Activated CD4-positive, alpha-beta T cell treated with anti-CD3 and anti-CD28 coated beads for 24 hours (primary cell): ENCODE data around the gene AP5S1.
"Not testable (repeated sequence)": the region's sequence is repeated elsewhere in the genome, so short reads cannot be mapped to it uniquely, and the experiment has no call there.

Experiments
- DNase-seq, 2 donors: peaks; one replicate each; pipeline ENCODE4 v3.0.0-alpha.2; 2020; ENCODE audit warnings: low read depth in 2 of 2

Gene AP5S1

DNA sequence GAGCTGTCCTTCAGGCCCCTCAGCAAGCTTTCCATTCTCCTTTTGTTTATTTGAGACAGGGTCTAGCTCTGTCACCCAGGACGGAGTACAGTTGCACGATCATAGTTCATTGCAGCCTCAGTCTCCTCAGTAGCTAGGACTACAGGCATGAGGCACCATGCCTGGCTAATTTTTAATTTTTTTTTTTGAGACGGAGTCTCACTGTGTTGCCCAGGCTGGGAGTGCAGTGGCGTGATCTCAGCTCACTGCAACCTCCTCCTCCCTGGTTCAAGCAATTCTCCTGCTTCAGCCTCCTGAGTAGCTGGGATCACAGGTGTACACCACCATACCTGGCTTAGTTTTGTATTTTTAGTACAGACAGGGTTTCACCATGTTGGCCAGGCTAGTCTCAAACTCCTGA lies 31.1 kb upstream of the AP5S1 start:
- DNase-seq = not testable (repeated sequence)

DNA sequence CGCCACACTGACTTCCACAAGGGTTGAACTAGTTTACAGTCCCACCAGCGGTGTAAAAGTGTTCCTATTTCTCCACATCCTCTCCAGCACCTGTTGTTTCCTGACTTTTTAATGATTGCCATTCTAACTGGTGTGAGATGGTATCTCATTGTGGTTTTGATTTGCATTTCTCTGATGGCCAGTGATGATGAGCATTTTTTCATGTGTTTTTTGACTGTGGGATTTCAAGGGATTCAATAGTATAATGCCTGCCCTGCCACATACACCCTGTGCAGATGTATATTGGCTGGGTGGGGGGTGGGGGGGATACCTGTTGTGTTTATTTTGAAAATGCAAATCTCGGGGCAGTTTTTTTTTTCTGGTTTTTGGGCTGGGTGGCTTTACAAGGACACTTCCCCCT lies 26.2 kb upstream of the AP5S1 start:
- not testable (repeated sequence) for DNase-seq

DNA sequence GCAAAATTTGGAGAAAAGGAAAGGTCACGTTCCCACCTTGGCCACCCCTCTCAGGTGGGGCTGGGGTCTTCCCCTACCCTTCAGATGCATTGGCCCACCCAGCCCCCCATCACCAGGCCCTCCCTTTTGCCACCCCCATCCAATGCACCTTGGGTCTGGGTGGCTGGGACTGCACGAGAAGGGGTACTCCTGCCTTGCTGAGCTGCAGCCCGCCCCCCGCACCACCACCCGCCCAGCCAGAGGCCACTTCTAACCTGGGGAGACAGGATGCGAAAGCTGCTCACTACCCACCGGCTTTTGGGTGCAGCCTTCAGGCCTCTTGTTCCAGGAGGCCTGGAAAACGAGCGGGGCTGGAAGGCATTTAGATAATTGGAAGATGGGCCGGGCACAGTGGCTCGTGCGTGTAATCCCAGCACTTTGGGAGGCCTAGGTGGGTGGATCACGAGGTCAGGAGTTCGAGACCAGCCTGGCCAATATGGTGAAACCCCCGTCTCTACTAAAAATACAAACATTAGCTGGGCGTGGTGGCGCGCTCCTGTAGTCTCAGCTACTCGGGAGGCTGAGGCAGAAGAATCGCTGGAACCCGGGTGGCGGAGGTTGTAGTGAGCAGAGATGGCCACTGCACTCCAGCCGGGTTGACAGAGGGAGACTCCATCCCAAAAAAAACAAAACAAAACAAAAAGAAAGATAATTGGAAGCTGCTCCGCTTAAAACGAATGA lies 25.5 kb upstream of the AP5S1 start:
- DNase-seq = no peak

DNA sequence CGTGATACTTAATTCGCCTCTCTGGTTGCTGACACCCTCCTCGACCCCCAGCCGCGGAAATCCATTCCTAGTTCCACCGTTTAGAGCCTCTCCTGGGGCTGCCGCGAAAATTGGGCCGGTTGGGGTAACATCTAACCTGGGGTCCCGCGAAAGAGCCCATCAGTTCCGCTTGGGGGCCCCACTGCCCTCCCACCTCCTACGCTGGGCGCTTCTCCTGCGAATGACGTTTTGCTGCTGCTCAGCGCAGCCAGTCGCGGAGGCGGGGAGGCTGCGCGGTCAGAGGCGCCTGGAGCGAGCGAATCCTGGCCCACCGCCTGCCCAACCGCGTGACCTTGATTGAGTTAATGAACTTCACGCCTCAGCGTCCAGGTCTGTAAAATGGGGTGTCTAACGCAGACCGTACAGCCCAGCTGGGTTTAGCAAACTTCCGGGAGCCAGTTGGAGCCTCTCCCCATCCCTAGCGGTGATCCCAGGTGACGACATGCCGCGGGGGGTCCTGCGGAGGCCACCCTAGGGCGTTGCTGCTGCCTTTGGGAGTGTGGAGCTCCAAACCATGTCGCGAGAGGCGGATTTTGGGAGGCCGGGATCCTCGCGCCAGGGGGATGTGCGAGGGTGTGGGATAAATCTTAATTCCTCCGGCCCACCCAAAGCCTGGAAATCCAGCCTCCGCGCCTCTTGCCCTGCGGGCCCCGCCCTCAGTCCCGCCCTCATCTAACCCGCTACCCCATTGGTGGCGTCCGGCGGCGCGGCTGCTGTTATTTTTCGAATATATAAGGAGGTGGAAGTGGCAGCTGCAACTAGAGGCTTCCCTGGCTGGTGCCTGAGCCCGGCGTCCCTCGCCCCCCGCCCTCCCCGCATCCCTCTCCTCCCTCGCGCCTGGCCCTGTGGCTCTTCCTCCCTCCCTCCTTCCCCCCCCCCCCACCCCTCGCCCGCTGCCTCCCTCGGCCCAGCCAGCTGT lies 24.6 kb upstream of the AP5S1 start, which contains the start of gene CDC25B:
Gene CDC25B, plus strand, starts transcription at position 800 of the 958 bp plus-strand sequence. CDS start 222 bp downstream, outside the sequence.
- DNase-seq = peak; percentile 81 to 90

DNA sequence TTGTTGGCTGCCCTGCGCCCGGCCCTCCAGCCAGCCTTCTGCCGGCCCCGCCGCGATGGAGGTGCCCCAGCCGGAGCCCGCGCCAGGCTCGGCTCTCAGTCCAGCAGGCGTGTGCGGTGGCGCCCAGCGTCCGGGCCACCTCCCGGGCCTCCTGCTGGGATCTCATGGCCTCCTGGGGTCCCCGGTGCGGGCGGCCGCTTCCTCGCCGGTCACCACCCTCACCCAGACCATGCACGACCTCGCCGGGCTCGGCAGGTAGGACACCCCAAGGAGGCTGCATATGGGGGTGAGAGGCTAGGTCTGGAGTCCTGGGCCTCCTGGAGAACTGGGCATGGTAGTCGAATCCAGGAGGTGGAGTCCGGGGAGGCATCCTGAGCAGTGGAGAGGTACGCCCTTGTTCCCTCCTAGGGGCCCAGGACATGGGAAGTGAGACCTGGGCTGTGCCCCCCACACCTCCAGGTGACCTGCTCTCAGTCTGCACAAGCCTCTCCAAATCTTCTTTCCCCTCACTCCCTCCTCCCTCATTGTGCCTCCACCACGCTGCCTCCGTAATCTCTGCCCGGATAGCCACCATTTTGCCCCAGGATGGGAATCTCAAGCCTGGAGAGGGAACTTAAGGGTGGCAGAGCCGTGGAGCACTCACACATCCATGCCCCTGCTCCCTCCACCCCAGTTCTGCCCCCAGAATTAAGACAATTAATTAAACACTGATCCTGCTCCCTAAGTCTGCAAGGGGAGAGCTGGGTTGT lies 23.7 kb upstream of the AP5S1 start:
- DNase-seq = no peak

DNA sequence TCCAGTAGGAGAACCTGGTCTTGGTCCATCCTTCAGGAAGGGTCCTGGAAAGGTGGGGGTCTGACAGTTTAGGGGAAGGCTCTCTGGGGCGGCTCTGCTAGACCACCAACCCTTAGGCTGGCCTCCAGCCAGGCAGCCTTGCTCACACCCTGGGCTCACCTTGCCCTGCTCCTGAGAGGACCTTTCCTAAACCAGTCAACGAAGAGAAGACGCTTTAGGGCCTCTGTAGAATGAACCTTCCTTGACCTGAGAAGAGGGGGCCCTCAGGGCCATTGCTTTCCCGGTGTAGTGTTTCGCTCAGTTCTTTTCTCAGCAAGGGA lies 23.2 kb upstream of the AP5S1 start:
- no peak for DNase-seq

DNA sequence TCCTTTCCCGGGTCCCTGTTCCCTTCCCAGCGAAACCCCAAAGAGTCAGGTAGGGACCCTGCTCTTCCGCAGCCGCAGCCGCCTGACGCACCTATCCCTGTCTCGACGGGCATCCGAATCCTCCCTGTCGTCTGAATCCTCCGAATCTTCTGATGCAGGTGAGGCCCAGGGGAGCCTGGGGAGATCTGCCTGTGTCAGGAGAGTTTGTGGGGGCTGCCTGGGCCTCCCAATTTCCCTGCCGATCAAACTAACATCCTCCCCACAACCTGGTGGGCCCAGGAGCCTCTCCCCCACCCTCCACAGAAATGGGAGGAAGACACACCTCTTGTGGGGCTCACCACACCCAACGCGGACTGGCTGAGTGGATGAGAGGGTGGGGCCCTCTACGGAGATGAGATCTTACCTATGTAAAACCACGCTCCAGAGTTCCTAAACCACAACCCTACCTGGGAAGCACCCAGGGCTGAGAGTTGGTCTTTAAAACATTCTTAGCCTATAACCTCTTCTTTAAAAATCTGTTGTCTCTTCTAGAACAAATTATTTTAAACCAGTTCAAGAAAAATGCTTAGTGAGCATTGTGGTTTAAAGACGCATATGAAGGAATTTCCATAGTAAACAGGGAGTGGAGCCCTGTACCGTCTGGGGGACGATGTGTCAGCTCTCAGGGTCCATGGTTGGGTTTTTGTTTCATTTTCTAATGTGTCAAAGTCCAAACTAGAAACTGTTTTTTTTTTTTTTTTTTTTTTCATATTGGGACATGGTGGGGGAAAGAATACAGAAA lies 22.6 kb upstream of the AP5S1 start:
- DNase-seq = no peak

DNA sequence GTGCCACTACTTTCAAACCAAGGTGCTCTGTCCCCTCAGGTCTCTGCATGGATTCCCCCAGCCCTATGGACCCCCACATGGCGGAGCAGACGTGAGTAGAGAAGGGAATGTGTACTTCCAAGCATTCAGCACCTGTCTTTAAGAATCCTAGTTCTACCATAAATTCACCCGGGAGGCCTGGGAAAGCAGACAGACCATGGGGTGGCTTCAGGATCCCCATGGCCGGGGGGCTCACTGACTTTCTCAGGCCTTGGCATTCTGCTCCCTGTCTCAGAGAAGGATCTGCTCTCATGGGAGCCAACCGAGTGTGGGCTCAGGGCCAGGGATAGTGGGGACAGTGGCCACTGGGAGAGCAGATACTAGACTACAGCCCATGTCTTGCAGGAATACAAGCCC lies 22.0 kb upstream of the AP5S1 start:
- DNase-seq = no peak

DNA sequence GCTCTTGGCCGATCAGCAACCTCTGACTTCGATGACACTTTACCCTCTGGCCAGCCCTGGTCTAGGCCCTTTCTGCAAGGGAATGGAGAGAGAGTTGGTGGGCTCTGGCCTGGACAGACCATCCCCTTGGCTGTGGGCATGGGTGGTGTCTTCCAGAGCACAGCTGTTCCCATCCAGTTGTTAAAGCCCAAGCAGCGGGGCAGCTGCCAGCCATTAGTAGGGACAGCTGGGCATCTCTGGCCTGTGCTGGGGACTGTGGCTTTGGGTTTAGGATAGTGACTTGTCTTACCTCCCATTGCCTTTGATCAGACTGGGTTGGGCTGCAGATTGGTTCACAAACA lies 21.5 kb upstream of the AP5S1 start:
- no peak for DNase-seq

DNA sequence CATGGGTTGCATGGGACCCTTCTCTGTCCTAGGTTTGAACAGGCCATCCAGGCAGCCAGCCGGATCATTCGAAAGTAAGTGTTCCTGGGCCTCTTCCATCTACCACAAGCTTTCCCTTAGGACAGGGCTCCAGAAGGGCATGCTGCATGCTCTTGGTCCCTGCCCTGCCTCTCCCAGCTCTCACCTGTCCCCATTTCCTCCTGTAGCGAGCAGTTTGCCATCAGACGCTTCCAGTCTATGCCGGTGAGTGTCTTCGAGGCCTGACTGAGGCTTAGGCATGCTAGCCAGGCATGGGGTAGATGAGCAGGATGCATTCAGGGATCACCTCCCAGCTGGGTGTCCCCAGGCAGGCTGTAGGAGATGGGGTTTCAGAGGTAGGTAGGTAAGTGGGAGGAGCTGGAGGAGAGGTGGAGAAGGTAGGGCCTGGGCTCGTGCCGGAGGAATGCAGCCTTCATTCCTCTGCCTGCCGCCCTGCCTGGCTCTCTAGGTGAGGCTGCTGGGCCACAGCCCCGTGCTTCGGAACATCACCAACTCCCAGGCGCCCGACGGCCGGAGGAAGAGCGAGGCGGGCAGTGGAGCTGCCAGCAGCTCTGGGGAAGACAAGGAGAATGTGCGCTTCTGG lies 20.0 kb upstream of the AP5S1 start:
- no peak for DNase-seq

DNA sequence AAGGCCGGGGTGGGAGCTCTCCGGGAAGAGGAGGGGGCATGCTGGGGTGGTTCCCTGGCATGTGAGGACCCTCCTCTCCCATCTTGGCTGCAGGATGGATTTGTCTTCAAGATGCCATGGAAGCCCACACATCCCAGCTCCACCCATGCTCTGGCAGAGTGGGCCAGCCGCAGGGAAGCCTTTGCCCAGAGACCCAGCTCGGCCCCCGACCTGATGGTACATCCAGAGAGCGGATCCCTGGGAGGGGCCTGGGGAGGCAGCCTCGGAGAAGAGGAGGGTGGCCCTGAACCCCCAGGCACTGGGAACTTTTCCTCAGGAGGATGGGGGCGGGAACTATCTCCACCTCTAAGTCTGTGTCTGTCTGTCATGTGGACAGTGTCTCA lies 19.5 kb upstream of the AP5S1 start:
- no peak for DNase-seq

DNA sequence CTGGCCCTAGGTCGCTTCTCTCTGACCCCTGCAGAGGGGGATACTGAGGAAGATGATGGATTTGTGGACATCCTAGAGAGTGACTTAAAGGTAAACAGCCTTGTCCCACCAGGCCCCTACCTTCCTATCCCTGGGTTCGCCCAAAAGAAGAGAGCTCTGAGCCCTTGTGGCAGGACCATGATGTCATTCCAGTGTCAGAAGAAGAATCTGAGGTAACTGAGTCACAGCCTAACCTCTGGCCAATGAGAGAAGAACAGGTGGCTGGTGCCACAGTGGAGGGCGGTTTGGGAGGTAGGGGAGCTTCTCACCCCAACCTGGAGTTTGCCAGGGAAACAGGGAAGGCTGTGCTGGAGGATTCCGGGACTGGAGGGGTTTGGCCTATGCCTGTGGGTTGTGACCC lies 19.0 kb upstream of the AP5S1 start:
- no peak for DNase-seq

DNA sequence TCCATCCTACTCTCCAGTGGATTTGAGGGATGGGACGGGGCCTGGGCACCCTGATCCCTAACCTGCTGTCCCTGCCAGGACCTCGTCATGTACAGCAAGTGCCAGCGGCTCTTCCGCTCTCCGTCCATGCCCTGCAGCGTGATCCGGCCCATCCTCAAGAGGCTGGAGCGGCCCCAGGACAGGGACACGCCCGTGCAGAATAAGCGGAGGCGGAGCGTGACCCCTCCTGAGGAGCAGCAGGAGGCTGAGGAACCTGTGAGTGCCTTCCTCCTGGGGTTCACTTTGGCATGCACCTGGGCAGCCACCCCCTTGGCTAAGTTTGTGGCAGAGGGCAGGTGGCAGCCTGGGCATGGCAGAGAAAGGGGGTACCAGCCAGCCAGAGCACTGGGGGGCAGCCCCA lies 18.5 kb upstream of the AP5S1 start:
- DNase-seq = no peak

DNA sequence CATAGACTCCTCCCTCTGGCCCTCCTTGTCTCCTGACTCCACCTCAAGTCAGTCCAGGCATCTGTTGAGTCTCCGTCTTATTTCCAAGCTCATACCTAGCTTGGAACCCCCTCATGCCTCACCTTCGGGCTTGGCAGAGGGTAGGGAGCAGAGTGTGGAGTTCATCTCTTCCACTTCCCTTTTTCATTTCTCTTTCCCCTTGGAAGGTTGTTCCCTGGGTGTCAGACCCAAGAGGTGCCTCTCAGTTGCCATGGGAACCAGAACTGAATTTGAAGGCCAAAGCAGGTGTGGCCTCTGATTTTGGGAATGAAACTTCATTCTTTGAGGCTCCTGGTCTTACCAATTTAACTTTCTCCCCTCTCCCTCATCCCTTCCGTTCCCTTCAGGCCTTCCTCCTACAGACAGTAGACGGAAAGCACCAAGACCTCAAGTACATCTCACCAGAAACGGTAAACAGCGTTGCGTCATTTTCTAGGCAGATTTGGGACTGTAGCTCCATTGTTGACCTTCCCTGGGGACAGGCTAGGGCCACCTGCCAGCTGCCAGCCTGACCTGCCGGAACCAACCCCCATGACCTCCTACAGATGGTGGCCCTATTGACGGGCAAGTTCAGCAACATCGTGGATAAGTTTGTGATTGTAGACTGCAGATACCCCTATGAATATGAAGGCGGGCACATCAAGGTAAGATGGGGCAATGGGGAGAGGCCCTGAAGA lies 17.7 kb upstream of the AP5S1 start:
- DNase-seq = no peak

DNA sequence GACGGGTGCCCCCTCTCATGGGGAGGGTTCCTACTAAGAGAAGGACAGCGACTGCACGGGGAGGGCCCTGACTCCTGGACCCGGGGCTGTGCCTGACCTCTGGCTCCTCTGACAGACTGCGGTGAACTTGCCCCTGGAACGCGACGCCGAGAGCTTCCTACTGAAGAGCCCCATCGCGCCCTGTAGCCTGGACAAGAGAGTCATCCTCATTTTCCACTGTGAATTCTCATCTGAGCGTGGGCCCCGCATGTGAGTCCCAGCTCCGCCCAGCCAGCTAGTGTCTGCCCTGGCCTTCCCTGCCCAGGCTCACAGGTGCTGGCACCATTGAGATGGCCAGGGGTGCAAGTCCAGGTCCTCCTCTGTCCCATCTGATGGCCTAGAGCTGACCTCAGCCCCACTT lies 17.1 kb upstream of the AP5S1 start:
- DNase-seq = no peak

DNA sequence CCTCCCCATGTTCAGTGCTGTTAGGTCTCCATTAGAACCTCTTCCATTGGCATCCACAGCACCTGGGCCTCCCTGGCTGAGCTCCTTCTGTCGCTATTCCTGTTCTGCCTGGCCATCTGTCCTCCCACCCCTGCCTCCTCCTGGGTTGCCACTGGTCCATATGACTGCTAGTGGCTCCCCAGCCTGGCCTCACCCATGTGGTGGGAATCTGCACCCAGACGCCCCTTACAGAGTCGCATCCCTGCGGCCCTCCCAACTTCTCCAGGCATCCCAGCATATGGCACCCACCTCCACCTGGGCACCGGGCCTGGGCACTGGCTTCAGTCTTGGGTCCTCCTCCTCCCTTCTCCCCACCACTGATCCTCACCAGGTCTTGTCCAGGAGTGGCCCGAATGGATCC lies 16.5 kb upstream of the AP5S1 start:
- DNase-seq = no peak

DNA sequence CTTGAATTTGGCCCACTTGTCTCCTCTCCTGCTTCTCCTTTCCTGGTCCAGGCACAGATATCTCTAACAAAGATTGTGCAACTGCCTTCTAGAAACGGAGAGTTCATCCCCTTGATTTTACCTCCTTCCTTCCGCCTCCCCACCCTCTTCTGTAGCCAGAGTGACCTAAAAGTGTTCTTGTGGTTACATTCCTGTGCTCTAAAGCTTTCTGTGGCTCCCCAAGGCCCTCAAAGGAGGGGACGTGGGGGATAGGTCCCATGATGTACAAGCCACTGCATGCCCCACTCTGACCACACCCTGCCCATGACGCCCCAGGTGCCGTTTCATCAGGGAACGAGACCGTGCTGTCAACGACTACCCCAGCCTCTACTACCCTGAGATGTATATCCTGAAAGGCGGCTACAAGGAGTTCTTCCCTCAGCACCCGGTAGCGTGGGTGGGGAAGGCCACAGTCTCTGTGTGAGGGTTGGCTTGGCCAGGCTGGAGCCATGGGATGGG lies 16.0 kb upstream of the AP5S1 start:
- DNase-seq = no peak

DNA sequence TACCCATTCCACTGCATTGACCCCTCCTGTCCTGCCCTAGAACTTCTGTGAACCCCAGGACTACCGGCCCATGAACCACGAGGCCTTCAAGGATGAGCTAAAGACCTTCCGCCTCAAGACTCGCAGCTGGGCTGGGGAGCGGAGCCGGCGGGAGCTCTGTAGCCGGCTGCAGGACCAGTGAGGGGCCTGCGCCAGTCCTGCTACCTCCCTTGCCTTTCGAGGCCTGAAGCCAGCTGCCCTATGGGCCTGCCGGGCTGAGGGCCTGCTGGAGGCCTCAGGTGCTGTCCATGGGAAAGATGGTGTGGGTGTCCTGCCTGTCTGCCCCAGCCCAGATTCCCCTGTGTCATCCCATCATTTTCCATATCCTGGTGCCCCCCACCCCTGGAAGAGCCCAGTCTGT lies 15.6 kb upstream of the AP5S1 start:
- no peak for DNase-seq

DNA sequence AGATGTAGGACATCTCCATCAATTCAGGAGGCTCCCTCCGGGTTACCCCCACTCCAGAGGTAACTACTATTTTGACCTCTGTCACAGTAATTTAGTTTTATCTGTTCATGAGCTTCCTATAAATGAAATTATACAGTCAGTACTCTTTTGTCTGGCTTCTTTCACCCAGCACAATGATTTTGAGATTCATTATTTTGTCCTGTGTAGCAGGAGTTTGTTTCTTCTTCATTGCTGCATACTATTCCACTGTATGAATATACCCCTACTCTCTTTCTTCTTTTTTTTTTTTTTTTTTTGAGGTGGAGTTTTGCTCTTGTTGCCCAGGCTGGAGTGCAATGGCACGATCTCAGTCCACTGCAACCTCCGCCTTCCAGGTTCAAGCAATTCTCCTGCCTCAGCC lies 11.8 kb upstream of the AP5S1 start:
- no peak for DNase-seq

DNA sequence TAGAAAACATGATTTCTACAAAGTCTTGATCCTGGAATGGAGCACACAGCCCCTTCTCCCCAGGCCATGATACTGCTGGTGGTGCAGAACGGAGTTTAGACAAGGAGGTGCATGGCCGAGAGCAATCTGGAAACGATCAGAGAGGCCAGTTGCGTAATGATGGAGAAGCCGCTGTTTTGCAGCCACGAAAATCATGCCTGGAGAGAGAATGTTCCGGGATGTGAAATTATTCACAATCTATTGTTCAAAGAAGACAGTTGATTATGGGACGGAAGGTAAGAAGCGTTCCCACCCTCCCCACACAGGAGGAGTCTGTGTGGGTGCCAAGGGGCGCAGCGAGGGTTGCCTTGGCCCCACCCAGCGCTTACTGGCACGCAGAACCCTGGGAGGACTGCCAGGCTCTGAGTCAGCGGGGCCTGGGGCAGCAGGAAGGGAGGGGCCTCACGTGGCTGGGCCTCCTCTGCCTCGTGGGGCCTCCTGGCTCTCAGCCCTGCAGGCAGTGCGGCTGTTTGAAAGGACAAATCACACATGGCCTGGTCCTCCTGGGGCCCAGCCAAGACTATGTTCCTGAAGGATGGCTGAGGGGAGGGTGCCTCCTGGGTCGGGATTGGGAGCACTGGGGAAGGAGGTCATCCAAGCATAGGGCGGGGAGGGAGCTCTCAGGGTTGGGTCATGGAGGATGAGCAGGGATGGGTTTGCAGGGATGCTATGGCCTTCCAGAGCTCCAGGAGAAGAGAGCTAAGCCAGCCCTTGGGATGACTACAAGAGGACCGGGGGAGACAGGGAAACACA lies 8.7 kb upstream of the AP5S1 start:
- DNase-seq = peak; percentile 84 to 91
